GM12801 (cell line): Measurements from ENCODE around the gene COL6A1.

Experiments used
- CTCF ChIP-seq: IDR thresholded peaks from one replicate; pipeline ENCODE4 v1.5.1; 2011; ENCODE audit warnings: control low read depth; ENCODE audit not compliant: insufficient read length; ENCODE audit errors: extremely low read depth

Gene COL6A1

GRCh38 chr21:46051821-46052675, 70.5 kb downstream of the COL6A1 start:
- TF ChIP-seq CTCF: no peak

GRCh38 chr21:46052703-46053651, 71.4 kb downstream of the COL6A1 start:
- no peak for TF ChIP-seq CTCF

- no peak for TF ChIP-seq CTCF
These were observed 72.5 kb downstream of the COL6A1 start for GRCh38 chr21:46054031-46054430.

GRCh38 chr21:46054451-46054881, 72.9 kb downstream of the COL6A1 start:
- TF ChIP-seq CTCF: no peak
